ENCODE results near the gene WFDC13. TPM values are rescaled to one million over a fixed set of nuclear protein-coding genes. Genes with fewer than 3 reads are reported as not detected.
"Not testable (repeated sequence)": the region's sequence is repeated elsewhere in the genome, so short reads cannot be mapped to it uniquely, and the experiment has no call there.

Gene WFDC13, protein sequence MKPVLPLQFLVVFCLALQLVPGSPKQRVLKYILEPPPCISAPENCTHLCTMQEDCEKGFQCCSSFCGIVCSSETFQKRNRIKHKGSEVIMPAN
- total RNA-seq, result not detected in 2 replicates
- long read RNA-seq, result 0 reads

DNA sequence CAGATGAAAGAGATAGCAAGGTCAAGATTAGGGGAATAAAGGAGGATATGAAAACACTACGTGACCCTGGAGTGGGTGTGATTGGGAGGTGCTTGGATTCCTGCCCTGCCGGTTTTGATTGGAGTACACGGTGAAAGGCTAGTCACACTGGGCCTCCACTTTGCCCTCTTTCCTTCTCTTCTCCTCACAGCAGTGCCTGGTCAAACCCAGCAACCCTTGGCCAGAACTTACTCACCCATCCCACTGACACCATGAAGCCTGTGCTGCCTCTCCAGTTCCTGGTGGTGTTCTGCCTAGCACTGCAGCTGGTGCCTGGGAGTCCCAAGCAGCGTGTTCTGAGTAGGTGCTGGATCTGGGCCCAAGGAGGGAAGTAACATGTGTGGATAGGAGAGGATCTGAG, at the start of gene WFDC13:
Gene WFDC13, plus strand, starts transcription at position 166 of the 400 bp plus-strand sequence. Its CDS starts 86 bp downstream, at position 252.
- Mint-ChIP-seq H3K4me3 (ENCODE audit: low read depth) (no peak within 1 kb of the TSS), H3K9me3 (ENCODE audit: low read depth) (no peaks in the 10 kb centered on the region), H3K36me3 (ENCODE audit: insufficient read depth) (no peaks in the 10 kb centered on the region), H3K27ac (peak within 1 kb of the TSS; percentile 13), H3K4me1 (ENCODE audit: low read depth) (no peaks in the 10 kb centered on the region), H3K27me3 (peaks cover 3% of the 10 kb centered on the region)
- TF ChIP-seq, protein P1, sequence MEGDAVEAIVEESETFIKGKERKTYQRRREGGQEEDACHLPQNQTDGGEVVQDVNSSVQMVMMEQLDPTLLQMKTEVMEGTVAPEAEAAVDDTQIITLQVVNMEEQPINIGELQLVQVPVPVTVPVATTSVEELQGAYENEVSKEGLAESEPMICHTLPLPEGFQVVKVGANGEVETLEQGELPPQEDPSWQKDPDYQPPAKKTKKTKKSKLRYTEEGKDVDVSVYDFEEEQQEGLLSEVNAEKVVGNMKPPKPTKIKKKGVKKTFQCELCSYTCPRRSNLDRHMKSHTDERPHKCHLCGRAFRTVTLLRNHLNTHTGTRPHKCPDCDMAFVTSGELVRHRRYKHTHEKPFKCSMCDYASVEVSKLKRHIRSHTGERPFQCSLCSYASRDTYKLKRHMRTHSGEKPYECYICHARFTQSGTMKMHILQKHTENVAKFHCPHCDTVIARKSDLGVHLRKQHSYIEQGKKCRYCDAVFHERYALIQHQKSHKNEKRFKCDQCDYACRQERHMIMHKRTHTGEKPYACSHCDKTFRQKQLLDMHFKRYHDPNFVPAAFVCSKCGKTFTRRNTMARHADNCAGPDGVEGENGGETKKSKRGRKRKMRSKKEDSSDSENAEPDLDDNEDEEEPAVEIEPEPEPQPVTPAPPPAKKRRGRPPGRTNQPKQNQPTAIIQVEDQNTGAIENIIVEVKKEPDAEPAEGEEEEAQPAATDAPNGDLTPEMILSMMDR (IDR thresholded peaks at IDR 0.05; ENCODE audit: unreplicated experiment), result no peak
- DNase-seq (ENCODE audit: low spot score, unreplicated experiment), result no peak

DNA sequence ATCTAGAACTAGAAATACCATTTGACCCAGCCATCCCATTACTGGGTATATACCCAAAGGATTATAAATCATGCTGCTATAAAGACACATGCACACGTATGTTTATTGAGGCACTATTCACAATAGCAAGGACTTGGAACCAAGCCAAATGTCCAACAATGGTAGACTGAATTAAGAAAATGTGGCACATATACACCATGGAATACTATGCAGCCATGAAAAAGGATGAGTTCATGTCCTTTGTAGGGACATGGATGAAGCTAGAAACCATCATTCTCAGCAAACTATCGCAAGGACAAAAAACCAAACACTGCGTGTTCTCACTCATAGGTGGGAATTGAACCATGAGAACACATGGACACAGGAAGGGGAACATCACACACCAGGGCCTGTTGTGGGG, 44.8 kb upstream of the WFDC13 start:
- H3K4me1 Mint-ChIP-seq (ENCODE audit: low read depth); H3K27ac Mint-ChIP-seq; H3K27me3 Mint-ChIP-seq; H3K36me3 Mint-ChIP-seq (ENCODE audit: insufficient read depth); H3K4me3 Mint-ChIP-seq (ENCODE audit: low read depth); DNase-seq (ENCODE audit: low spot score, unreplicated experiment): not testable (repeated sequence)
- H3K9me3 Mint-ChIP-seq (ENCODE audit: low read depth), result peaks cover 17% of the 10 kb centered on the region

DNA sequence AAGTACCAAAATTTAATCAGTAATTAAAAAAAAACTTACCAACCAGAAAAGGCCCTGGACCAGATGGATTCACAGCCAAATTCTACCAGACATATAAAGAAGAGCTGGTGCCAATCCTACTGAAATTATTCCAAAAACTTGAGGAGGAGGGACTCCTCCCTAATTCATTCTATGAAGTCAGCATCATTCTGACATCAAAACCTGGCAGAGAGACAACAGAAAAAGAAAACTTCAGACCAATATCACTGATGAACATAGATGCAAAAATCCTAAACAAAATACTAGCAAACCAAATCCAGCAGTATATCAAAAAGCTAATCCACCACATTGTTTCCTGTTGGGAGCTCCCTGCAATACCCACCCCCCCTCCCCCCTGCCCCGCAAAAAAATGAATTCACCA, 31.7 kb upstream of the WFDC13 start, which contains the start of gene WFDC11:
Gene WFDC11, minus strand, starts transcription at position 101 of the 400 bp plus-strand sequence. CDS start 19,639 bp downstream, outside the sequence.
- Mint-ChIP-seq H3K36me3 (ENCODE audit: insufficient read depth) (no peaks in the 10 kb centered on the region), H3K27ac (no peak within 1 kb of the TSS), H3K4me3 (ENCODE audit: low read depth) (no peak within 1 kb of the TSS), H3K4me1 (ENCODE audit: low read depth) (no peaks in the 10 kb centered on the region), H3K9me3 (ENCODE audit: low read depth) (peaks cover 13% of the 10 kb centered on the region), H3K27me3 (no peaks in the 10 kb centered on the region)
- no peak for DNase-seq (ENCODE audit: low spot score, unreplicated experiment)
- TF ChIP-seq, protein P1 (IDR thresholded peaks at IDR 0.05; ENCODE audit: unreplicated experiment), result no peak

DNA sequence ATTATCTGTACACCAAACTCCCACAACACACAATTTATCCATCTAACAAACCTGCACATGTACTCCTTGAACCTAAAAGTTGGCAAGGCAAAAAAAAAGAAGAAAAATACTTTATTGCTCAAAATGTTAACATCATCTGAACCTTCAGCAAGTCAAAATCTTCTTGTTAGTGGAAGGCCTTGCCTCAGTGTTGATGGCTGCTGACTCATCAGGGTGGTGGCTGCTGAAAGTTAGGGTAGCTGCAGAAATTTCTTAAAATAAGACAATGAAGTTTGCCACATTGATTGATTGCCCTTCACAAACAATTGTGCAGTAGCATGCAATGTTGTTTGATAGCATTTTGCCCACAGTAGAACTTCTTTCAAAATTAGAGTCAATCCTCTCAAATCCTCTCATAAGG, 29.1 kb upstream of the WFDC13 start:
- H3K36me3 Mint-ChIP-seq (ENCODE audit: insufficient read depth), result no peaks in the 10 kb centered on the region
- TF ChIP-seq, protein P1 (IDR thresholded peaks at IDR 0.05; ENCODE audit: unreplicated experiment), result no peak
- no peak overlapping the region for H3K4me3 Mint-ChIP-seq (ENCODE audit: low read depth)
- no peak for DNase-seq (ENCODE audit: low spot score, unreplicated experiment)
- H3K27me3 Mint-ChIP-seq, result no peaks in the 10 kb centered on the region
- no peaks in the 10 kb centered on the region for H3K4me1 Mint-ChIP-seq (ENCODE audit: low read depth)
- H3K27ac Mint-ChIP-seq, result no peak overlapping the region
- peaks cover 16% of the 10 kb centered on the region for H3K9me3 Mint-ChIP-seq (ENCODE audit: low read depth)

DNA sequence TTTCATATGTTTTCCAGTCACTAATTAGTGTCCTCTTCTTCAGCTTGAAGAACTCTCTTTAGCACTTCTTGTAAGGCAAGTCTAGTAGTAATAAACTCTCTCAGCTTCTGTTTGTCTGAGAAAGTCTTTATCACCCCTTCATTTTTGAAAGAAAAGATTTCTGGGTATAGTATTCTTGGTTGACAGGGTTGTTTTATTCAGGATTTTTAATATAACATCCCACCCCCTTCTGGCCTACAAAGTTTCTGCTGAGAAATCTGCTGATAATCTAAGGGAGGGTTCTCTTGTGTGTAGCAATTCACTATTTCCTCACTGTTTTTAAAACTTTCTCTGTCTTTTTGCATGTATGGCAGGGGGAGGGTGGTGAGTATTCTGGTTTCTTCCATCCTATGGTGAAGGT, 22.2 kb upstream of the WFDC13 start:
- no peak for DNase-seq (ENCODE audit: low spot score, unreplicated experiment)
- H3K36me3 Mint-ChIP-seq (ENCODE audit: insufficient read depth), result no peaks in the 10 kb centered on the region
- H3K4me1 Mint-ChIP-seq (ENCODE audit: low read depth), result no peaks in the 10 kb centered on the region
- TF ChIP-seq, protein P1 (IDR thresholded peaks at IDR 0.05; ENCODE audit: unreplicated experiment), result no peak
- peaks cover 5% of the 10 kb centered on the region for H3K27me3 Mint-ChIP-seq
- no peak overlapping the region for H3K27ac Mint-ChIP-seq
- H3K9me3 Mint-ChIP-seq (ENCODE audit: low read depth), result peaks cover 15% of the 10 kb centered on the region
- H3K4me3 Mint-ChIP-seq (ENCODE audit: low read depth), result no peak overlapping the region

DNA sequence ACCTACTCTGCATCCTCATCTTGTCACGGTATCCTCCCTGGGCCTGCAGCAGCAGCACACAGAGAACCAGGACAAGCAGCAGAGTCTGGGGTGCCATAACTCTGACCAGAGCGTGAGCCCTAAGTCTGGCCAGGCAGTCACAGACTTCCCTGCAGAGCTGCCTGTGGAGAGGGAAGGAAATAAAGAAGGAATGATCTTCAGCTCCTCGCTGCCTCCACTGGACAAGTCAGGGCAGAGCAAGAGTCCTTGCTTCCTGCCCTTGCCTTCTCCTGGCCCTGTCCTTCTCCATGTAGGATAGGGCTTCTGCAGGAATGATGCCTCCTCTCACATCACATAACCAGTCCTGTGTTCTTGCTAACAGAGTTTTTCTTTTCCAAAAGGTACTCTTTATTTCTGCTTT, 15.9 kb upstream of the WFDC13 start:
- peaks cover 3% of the 10 kb centered on the region for H3K9me3 Mint-ChIP-seq (ENCODE audit: low read depth)
- H3K27me3 Mint-ChIP-seq, result peaks cover 10% of the 10 kb centered on the region
- H3K4me3 Mint-ChIP-seq (ENCODE audit: low read depth), result no peak overlapping the region
- no peak overlapping the region for H3K27ac Mint-ChIP-seq
- TF ChIP-seq, protein P1 (IDR thresholded peaks at IDR 0.05; ENCODE audit: unreplicated experiment), result no peak
- no peak for DNase-seq (ENCODE audit: low spot score, unreplicated experiment)
- H3K36me3 Mint-ChIP-seq (ENCODE audit: insufficient read depth), result no peaks in the 10 kb centered on the region
- no peaks in the 10 kb centered on the region for H3K4me1 Mint-ChIP-seq (ENCODE audit: low read depth)

DNA sequence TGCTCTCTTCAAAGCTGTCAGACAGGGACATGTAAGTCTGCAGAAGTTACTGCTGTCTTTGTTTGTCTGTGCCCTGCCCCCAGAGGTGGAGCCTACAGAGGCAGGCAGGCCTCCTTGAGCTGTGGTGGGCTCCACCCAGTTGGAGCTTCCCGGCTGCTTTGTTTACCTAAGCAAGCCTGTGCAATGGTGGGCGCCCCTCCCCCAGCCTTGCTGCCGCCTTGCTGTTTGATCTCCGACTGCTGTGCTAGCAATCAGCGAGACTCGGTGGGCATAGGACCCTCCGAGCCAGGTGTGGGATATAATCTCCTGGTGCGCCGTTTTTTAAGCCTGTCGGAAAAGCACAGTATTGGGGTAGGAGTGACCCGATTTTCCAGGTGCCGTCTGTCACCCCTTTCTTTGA, 8.5 kb upstream of the WFDC13 start:
- H3K27me3 Mint-ChIP-seq; H3K4me3 Mint-ChIP-seq (ENCODE audit: low read depth); H3K36me3 Mint-ChIP-seq (ENCODE audit: insufficient read depth); H3K27ac Mint-ChIP-seq; H3K4me1 Mint-ChIP-seq (ENCODE audit: low read depth); DNase-seq (ENCODE audit: low spot score, unreplicated experiment): not testable (repeated sequence)
- H3K9me3 Mint-ChIP-seq (ENCODE audit: low read depth), result peaks cover 11% of the 10 kb centered on the region

All from progenitor cell of endocrine pancreas (in vitro differentiated cells).